GM18498 (cell line): ENCODE results near the gene RFESD.

Experiments used
- ATAC-seq: cut with Tn5 transposase; IDR thresholded peaks from one replicate; pipeline ENCODE4 v1.9.1; 2021; ENCODE audit warnings: mild to moderate bottlenecking, moderate library complexity; ENCODE audit not compliant: unreplicated experiment

The RFESD gene

GRCh38 chr5:95660060-95660459, 13.5 kb downstream of the RFESD start:
- no peak for ATAC-seq

GRCh38 chr5:95662946-95663345, 16.4 kb downstream of the RFESD start:
- no peak for ATAC-seq

DNA sequence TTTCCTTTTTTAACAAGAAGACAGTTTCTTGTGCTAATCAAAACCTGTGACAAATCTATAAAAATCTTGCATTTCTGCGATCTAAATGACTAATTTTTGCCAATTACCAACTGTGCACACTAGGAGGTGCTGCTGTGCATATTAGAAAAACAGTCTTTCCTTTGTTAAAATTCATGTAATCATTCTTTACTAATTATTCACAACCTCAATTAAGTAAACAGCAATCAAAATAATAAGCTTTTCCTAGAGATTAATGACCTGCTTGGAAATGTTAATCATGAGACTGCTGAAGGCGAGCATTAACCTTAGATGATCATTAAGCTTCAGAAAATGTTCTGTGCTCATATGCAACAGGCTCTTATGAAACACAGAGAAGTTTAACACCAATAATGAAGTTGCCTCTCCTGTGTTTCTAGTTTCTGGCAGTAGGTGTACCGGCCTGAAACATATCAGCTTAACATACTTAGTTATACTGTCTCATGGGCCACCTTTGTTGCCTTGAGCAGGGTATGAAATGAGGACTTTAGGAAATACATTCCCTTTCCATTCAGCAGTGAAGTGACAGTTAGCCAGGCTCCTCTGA, 17.7 kb downstream of the RFESD start:
- no peak for ATAC-seq

GRCh38 chr5:95667061-95667618, 20.6 kb downstream of the RFESD start:
- ATAC-seq = no peak

DNA sequence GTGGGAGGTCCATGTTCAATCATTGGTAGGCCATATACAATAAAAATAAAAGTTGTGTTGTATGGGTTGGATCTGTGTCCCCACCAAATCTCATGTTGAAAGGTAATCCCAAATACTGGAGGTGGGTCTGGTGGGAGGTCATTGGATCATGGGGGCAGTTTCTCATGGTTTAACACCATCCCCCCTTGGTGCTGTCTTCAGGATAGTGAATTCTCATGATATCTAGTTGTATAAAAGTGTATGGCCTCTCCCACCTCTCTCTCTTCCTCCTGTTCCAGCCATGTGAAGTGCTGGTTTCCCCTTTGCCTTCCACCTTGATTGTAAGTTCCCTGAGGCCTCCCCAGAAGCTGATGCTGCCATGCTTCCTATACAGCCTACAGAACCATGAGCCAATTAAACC, 21.1 kb downstream of the RFESD start:
- ATAC-seq = no peak

DNA sequence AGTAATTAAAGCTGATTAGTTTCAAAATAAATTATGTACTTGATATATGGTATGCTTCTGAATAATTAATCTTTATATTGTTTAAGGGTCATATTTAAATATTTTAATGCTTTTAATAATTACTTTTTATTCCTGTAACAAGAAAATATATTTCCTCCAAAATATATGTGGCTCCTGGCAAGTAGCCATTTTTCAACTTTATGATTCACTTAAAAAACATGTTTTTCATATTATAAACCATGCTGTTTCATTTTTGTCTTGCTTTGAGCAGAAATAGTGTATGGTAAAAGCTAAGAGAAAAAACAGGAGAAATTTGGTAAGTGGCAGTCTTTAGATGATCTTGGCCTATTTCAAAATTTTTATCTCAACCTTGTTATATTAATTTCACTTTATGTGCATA, 21.6 kb downstream of the RFESD start:
- no peak for ATAC-seq

GRCh38 chr5:95668728-95669127, 22.2 kb downstream of the RFESD start:
- no peak for ATAC-seq

GRCh38 chr5:95669540-95669939, 23.0 kb downstream of the RFESD start:
- no peak for ATAC-seq

DNA sequence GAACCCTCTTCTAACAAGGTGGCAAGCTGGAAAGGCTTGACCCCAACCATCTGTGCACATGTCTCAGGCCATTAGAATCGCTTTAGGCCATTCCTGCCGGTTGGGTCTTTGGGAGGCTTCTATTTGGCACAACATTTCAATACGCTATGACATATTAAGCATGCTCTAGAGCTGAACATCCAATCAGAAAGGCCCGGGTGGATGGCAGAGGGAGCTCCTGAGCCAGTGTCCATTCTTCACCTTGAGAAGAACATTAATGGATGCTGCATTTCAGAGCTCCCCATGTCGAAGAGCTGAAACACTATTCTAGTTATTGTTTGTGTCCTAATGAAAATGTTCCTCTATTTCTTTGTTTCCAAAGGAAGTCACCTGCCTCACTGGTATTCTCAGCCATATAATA, 23.4 kb downstream of the RFESD start:
- no peak for ATAC-seq

- ATAC-seq = no peak
Measured at GRCh38 chr5:95670568-95670967, 24.0 kb downstream of the RFESD start.

DNA sequence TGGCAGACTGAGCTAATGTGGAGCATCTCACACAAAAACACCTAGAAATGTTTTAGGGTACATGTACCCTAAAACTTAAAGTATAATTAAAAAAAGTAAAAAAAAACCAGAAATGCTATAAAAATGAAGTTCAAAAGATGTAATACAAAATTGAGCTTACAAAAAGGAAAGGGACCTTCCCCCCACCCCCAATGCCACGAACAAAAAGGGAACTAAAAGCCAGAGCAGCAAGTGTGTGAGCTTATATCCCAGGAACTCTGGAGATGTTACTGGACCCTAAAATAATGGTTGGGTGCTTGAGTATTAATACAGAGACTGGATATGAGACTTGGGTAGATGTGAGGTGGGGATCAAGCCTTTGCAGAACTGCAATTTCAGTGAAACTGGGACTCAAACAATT, 25.2 kb downstream of the RFESD start:
- no peak for ATAC-seq

GRCh38 chr5:95672641-95673040, 26.1 kb downstream of the RFESD start:
- no peak for ATAC-seq

- no peak for ATAC-seq
Measured at GRCh38 chr5:95673081-95673480, 26.5 kb downstream of the RFESD start.

DNA sequence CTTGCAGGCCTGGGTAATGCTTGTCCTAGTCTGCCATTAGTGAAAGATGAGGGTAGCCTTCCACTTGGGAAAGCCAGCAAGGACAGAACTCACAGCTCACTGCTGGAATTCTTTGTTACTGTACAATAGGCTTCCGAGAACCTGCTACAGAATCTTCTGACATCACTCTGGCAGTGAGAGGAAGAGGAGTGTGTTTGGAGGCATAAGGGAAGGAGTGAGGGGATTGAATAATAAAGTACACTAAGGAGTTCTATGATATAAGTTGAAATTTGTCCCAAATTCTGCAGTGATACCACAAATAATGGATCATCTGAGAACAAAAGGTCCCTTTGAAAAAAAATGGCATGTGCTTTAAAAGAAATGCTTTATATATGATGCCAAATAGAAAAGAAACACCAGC, 36.3 kb downstream of the RFESD start, which contains the start of gene SPATA9:
TSS of gene SPATA9 (minus strand) at position 101 of the 400 bp plus-strand sequence. CDS start 137 bp downstream, outside the sequence.
- ATAC-seq = no peak

- ATAC-seq = no peak
Measured at GRCh38 chr5:95684361-95684760, 37.8 kb downstream of the RFESD start.

- no peak for ATAC-seq
Measured at GRCh38 chr5:95686651-95687050, 40.1 kb downstream of the RFESD start.

DNA sequence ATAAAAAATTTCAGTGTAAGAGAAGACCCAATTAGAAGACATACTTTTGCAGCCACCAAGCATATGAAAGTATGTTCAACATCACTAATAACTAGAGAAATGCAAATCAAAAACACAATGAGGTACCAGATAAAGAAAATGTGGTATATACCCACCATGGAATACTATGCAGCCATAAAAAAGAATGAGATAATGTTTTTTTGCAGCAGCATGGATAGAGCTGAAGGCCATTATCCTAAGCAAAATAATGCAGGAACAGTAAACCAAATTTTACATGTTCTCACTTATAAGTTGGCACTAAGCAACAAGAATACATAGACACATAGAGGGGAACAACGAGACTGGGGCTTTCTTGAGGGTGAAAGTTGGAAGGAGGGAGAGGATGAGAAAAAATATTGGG, 43.1 kb downstream of the RFESD start:
- ATAC-seq = no peak

- no peak for ATAC-seq
Measured at GRCh38 chr5:95690333-95690732, 43.8 kb downstream of the RFESD start.

GRCh38 chr5:95697781-95698681, 51.5 kb downstream of the RFESD start:
- ATAC-seq = no peak

DNA sequence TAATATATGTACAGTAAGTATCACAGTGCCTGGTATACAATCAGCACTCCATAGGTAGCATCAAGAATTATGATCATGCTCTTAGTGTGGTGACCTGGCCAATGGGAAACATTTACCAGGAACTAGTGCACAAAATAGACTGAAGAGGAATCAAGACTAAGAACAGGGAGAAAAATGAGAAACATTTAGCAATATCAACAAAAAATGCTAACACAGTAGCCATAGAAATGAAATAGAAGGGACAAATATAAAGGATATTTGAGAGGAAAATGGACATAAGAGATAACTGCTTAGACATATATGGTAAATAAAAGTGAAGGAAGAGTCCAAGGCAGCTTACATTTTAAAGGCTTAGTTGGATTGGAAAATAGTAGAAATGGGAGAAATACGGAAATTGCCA, 52.8 kb downstream of the RFESD start:
- ATAC-seq = no peak

DNA sequence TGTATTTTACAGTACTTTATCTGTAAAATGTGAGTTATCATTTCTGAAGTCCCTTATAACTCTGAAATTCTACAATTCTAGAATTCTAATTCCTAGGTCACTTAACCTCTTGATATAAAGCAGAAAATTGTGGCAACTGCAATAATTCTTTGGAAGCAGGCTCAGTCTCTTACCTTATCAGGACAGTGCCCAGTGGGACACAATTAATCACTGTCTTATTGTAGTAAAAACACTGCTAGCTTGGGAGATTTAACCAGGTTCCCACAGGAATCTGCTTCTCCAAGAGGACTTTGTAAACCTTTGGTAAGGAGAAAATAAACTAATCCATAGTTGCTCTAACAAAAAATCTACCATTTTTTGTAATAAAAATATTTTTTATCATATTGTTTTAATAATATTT, 54.5 kb downstream of the RFESD start:
- ATAC-seq = no peak

DNA sequence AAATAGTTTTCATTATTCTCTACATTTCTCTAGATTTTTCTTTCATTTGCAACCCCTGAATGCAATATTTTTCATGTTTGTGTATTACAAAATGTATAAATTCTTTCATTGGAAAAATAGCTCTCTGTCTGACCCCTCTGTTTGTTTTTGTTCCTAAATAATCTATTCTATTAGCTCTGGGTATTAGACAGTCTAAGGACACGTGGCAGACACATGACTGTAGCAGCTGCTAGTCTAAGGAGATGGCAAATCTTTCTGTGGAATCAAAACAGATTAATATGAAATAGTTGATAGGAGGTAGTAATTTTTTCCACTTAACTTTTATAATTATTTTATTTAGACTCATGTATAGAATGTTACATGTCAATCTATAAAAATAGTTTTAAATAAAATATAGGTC, 57.6 kb downstream of the RFESD start:
- no peak for ATAC-seq
